Activated CD4-positive, CD25-positive, alpha-beta regulatory T cell treated with anti-CD3 and anti-CD28 coated beads, Interleukin-2, amount 50 U/mL, for 16 hours (primary cell): ENCODE results near the gene ACAT1.
"Not testable (repeated sequence)": the region's sequence is repeated elsewhere in the genome, so short reads cannot be mapped to it uniquely, and the experiment has no call there.

ENCODE experiments used
- DNase-seq: peaks from one replicate; pipeline ENCODE4 v3.0.0-alpha.2; 2020; ENCODE audit warnings: low read depth, low spot score

Gene ACAT1

GRCh38 chr11:108144615-108145014 is 23.2 kb downstream of the ACAT1 start:
- no peak for DNase-seq

- DNase-seq, result no peak
Measured at GRCh38 chr11:108147150-108147549, 25.8 kb downstream of the ACAT1 start.

GRCh38 chr11:108148556-108148955 is 27.2 kb downstream of the ACAT1 start:
- no peak for DNase-seq

GRCh38 chr11:108154591-108154990 is 33.2 kb downstream of the ACAT1 start:
- no peak for DNase-seq

- no peak for DNase-seq
Measured at GRCh38 chr11:108160970-108161566, 39.7 kb downstream of the ACAT1 start.

- not testable (repeated sequence) for DNase-seq
Measured at GRCh38 chr11:108162878-108163277, 41.5 kb downstream of the ACAT1 start.

- DNase-seq, result no peak
Measured at GRCh38 chr11:108167624-108168023, 46.3 kb downstream of the ACAT1 start.

GRCh38 chr11:108170184-108170583 is 48.8 kb downstream of the ACAT1 start:
- DNase-seq, result no peak

- DNase-seq, result no peak
Measured at GRCh38 chr11:108177570-108177969, 56.2 kb downstream of the ACAT1 start.

- no peak for DNase-seq
Measured at GRCh38 chr11:108193725-108194124, 72.4 kb downstream of the ACAT1 start.

GRCh38 chr11:108196901-108197300 is 75.5 kb downstream of the ACAT1 start:
- no peak for DNase-seq
